HL-60 (cell line): Measurements from ENCODE around the gene ANKFY1.

ENCODE experiments used
- DNase-seq, 2 experiments: peaks; one replicate each; pipeline ENCODE4 v3.0.0-alpha.2; 2010 to 2020; ENCODE audit warnings: low read depth in 1 of 2, low spot score in 1 of 2
- H3K27ac ChIP-seq: fragments of 250-450 bp; sonication (Bioruptor Pico); replicated peaks from 2 replicates; pipeline ENCODE4 v1.5.1; 2020; ENCODE audit warnings: mild to moderate bottlenecking, moderate library complexity
- H3K27me3 ChIP-seq: fragments of 250-450 bp; sonication (Bioruptor Pico); 2 replicates; pipeline ENCODE4 v1.5.1; 2021; ENCODE audit warnings: mild to moderate bottlenecking, moderate library complexity; ENCODE audit not compliant: insufficient read depth, poor library complexity, severe bottlenecking
- H3K4me3 ChIP-seq: replicated peaks from 2 replicates; pipeline ENCODE4 v1.5.1; 2011; ENCODE audit warnings: mild to moderate bottlenecking, control low read depth, low read length; ENCODE audit not compliant: insufficient read depth
- GABPA ChIP-seq: IDR thresholded peaks from 2 replicates; pipeline ENCODE4 v1.6.1; 2012; ENCODE audit warnings: low read depth
- POLR2AphosphoS5 ChIP-seq: IDR thresholded peaks from 2 replicates; pipeline ENCODE4 v1.6.1; 2012; ENCODE audit warnings: low read depth
- SPI1 ChIP-seq: IDR thresholded peaks from 2 replicates; pipeline ENCODE4 v1.6.1; 2012; ENCODE audit warnings: low read depth, mild to moderate bottlenecking, borderline replicate concordance
- TF ChIP-seq, protein P1 (sequence below): IDR thresholded peaks from one replicate; pipeline ENCODE4 v1.5.1; 2011; ENCODE audit warnings: low read length, control low read depth, inconsistent platforms; ENCODE audit not compliant: insufficient read depth
- TF ChIP-seq, protein P2 (sequence below): IDR thresholded peaks from 2 replicates; pipeline ENCODE4 v1.6.1; 2012; ENCODE audit warnings: low read depth; ENCODE audit not compliant: insufficient replicate concordance

ANKFY1 gene

DNA sequence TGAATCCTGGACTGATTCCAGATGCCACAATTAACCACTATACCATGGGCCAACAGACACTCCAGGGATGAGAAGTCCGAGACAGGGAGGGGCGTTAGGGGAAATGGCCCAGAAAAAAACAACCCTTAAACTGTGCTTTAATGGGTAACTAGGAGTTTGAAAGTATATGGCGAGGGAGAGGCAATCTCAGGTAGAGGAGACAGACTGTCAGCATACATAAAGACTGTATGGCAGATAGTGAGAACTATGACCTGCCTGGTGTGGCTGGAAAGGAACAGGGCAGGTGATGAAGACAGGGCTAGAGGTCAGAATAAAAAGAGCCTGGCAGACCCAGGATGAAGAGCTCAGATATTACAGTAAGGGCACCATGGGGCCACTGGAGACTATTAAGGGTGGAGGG, 129.1 kb downstream of the ANKFY1 start:
- no peak overlapping the region for H3K27ac ChIP-seq
- no peaks in the 10 kb centered on the region for H3K27me3 ChIP-seq
- no peak for TF ChIP-seq POLR2AphosphoS5
- no peak for TF ChIP-seq SPI1
- TF ChIP-seq, protein P1, sequence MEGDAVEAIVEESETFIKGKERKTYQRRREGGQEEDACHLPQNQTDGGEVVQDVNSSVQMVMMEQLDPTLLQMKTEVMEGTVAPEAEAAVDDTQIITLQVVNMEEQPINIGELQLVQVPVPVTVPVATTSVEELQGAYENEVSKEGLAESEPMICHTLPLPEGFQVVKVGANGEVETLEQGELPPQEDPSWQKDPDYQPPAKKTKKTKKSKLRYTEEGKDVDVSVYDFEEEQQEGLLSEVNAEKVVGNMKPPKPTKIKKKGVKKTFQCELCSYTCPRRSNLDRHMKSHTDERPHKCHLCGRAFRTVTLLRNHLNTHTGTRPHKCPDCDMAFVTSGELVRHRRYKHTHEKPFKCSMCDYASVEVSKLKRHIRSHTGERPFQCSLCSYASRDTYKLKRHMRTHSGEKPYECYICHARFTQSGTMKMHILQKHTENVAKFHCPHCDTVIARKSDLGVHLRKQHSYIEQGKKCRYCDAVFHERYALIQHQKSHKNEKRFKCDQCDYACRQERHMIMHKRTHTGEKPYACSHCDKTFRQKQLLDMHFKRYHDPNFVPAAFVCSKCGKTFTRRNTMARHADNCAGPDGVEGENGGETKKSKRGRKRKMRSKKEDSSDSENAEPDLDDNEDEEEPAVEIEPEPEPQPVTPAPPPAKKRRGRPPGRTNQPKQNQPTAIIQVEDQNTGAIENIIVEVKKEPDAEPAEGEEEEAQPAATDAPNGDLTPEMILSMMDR: no peak
- TF ChIP-seq GABPA: no peak
- TF ChIP-seq, protein P2, sequence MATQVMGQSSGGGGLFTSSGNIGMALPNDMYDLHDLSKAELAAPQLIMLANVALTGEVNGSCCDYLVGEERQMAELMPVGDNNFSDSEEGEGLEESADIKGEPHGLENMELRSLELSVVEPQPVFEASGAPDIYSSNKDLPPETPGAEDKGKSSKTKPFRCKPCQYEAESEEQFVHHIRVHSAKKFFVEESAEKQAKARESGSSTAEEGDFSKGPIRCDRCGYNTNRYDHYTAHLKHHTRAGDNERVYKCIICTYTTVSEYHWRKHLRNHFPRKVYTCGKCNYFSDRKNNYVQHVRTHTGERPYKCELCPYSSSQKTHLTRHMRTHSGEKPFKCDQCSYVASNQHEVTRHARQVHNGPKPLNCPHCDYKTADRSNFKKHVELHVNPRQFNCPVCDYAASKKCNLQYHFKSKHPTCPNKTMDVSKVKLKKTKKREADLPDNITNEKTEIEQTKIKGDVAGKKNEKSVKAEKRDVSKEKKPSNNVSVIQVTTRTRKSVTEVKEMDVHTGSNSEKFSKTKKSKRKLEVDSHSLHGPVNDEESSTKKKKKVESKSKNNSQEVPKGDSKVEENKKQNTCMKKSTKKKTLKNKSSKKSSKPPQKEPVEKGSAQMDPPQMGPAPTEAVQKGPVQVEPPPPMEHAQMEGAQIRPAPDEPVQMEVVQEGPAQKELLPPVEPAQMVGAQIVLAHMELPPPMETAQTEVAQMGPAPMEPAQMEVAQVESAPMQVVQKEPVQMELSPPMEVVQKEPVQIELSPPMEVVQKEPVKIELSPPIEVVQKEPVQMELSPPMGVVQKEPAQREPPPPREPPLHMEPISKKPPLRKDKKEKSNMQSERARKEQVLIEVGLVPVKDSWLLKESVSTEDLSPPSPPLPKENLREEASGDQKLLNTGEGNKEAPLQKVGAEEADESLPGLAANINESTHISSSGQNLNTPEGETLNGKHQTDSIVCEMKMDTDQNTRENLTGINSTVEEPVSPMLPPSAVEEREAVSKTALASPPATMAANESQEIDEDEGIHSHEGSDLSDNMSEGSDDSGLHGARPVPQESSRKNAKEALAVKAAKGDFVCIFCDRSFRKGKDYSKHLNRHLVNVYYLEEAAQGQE: no peak
- no peak for DNase-seq
- H3K4me3 ChIP-seq: no peak overlapping the region

DNA sequence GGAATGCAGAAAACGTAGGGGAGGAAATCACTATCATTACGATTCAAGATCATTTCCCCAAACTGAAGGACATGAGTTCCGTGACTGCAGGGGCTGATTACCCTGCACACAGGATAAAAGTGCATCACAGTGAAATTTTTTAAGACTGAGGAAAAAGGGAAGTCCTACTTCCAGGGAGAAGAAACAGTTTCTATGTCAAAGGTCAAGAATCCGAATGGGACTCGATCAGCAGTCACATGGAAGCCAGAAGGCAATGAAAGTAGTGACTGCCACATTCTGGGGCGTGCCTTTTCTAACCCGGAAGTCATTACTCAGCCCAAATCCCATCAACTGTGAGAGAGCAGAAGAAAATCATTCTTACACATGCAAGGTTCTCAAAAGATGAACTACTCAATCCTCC, 133.1 kb downstream of the ANKFY1 start:
- H3K27me3 ChIP-seq: no peaks in the 10 kb centered on the region
- TF ChIP-seq POLR2AphosphoS5 (no peak), SPI1 (peak; percentile 52; the same call in 1 of the 2 replicates), GABPA (no peak)
- TF ChIP-seq, protein P1: no peak
- TF ChIP-seq, protein P2: no peak
- DNase-seq: peak; percentile 7 to 47

DNA sequence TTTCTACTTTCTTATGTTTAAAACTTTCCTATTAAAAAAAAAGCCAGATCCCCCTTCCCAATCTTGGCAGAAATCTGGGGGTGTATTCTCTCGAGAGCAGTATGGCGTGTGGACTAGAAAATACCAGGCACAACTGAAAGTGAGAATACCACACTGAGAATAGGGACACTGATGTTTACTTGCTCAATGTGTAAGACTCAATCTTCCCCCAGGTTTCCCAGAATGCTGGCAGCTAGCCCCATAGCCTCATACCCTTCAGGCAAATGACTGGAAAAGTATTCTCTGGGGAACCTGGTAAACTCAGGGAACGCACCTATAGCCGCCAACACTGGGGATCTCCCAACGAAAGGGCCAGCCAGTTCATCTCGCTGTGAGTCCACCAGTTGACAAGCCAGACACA, 136.2 kb downstream of the ANKFY1 start:
- H3K27me3 ChIP-seq: no peaks in the 10 kb centered on the region
- no peak overlapping the region for H3K27ac ChIP-seq
- DNase-seq: no peak
- no peak overlapping the region for H3K4me3 ChIP-seq
- TF ChIP-seq POLR2AphosphoS5: no peak
- TF ChIP-seq, protein P2: no peak
- TF ChIP-seq SPI1: no peak
- TF ChIP-seq GABPA: no peak
- TF ChIP-seq, protein P1: no peak

More for the DNA sequence above, 133.1 kb downstream of the ANKFY1 start:
- Histone ChIP-seq H3K4me3 (no peak overlapping the region), H3K27ac (0 out of 2 replicates have a peak overlapping the region, but pooled peaks have one; percentile 24)
